IPS-NIHi7 (cell line): ENCODE results near the gene CDKL5.

Source experiments
- DNase-seq: peaks from one replicate; pipeline ENCODE4 v3.0.0; 2012; ENCODE audit warnings: mixed read lengths; ENCODE audit errors: extremely low spot score

CDKL5 gene

DNA sequence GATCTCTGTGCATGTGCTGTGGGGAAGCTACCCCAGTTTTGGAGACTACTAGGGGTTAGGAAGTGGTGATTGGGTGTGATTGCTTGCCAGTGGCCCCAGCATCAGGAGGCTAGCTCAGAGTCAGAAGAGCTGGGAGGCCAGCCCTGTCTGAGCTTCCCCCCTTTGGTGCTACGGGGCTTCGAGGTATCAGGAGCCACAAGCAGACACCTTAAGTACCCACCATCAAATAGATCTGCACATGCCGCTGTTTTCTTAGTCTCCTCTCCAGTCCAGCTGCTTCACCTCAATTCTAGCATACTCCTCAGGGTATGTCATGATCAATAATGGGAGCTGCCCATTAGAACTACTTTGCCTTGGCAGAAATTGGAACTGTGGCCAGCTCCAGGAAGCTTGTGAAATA lies 271.2 kb downstream of the CDKL5 start:
- no peak for DNase-seq

DNA sequence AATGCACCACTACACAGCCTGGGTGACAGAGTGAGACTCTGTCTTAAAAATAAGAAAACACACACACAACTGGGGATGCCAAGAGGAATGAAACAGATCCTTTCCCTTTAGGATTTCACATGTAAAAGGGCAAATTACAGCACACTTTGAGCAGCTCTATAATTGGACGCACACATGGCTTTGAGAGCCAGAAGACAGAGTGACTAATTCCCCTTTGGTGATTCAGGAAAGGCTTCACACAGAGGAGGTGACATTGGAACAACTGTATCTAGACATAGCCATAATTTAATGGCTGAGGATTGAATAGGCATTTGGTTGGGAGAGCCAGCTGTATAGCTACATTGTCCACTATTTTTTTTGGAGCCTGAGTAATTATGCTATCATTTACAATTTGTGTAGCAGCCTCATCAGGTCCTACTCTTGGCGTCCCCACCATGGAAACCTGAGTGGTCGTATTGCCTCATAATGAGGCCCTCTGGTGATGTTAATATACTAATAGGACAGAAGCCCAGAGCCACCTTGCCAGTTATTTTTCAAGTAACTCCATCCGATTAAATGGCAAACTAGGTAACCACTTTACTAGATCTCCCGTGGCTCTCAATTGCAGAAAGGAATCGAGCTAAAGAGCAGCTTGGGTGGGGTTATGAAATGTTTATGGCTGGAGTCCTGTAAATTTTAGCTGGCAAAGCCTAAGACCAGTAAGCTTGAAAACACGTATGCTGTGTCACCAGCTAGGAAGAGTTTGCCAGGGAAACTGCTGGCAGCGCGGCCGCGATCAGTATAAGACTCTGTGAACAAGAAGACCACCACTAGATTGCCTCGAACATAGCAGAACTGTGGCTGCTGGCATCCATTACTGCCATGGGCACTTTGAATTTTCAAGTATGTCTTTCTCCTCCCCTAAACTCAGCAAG lies 273.6 kb downstream of the CDKL5 start:
- DNase-seq = no peak

GRCh38 chrX:18701621-18702361 lies 276.4 kb downstream of the CDKL5 start:
- no peak for DNase-seq

DNA sequence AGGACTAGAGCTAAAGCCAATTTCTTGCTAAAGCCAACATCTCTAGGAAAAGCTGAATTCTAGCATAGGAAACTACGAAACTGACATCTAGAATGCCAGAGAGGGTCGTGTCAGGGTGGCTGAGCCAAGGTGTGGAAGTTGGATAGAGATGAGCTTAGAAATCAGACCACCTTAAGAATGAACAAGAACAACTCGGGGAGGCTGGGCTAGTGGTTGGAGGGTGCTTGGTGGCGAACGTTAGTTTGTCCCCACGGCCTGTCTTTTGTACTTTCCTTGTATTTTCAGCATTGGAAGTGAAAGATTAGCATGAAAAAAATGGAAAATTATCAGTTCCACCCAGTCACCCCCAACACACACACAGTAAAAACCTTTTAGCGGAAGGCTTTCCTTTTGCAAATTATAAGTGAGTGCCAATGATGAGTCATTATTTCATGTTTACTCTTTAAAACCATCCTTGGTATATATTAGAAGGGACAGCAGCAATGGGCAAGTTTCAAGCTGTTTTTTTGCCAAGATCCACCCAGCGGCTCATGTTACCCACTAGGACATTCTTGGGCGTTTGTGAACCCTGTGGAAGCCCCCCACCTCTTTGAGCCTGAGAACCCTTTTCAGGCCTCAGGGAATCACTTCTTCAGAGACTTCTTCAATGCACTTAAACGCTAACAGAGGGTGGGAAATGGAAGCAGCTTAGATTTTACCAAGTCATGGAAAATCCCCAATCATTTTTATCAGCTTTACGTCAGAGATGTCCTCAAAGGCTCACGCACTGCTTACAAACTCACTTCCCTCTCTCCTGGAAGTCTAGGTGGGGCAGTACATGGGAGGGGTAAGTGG lies 277.2 kb downstream of the CDKL5 start:
- DNase-seq = no peak
